H9 (cell line): ENCODE results near the gene FAM120A. TPM values are rescaled to one million over a fixed set of nuclear protein-coding genes. Genes with fewer than 3 reads are reported as not detected.

ENCODE experiments used
- DNase-seq: peaks from one replicate; pipeline ENCODE4 v3.0.0-alpha.2; 2017
- H2AFZ ChIP-seq: one replicate; pipeline ENCODE4 v1.6.1; 2013; ENCODE audit warnings: mild to moderate bottlenecking, low read length, control low read depth, moderate library complexity
- H2AK5ac ChIP-seq: 2 replicates; pipeline ENCODE4 v1.6.1; 2013; ENCODE audit warnings: low read length, control low read depth, mixed read lengths; ENCODE audit not compliant: insufficient read length
- H2BK120ac ChIP-seq: one replicate; pipeline ENCODE4 v1.6.1; 2013; ENCODE audit warnings: low read depth, mild to moderate bottlenecking, low read length, control low read depth, inconsistent platforms; ENCODE audit not compliant: poor library complexity, severe bottlenecking
- H2BK12ac ChIP-seq: 2 replicates; pipeline ENCODE4 v1.6.1; 2013; ENCODE audit warnings: low read length, control low read depth, mixed read lengths, low read depth; ENCODE audit not compliant: insufficient read length
- H2BK15ac ChIP-seq: 2 replicates; pipeline ENCODE4 v1.6.1; 2013; ENCODE audit warnings: low read depth, low read length, control low read depth
- H2BK20ac ChIP-seq: one replicate; pipeline ENCODE4 v1.6.1; 2013; ENCODE audit warnings: low read depth, mild to moderate bottlenecking, low read length, control low read depth, inconsistent platforms; ENCODE audit not compliant: poor library complexity, severe bottlenecking
- H2BK5ac ChIP-seq: 2 replicates; pipeline ENCODE4 v1.6.1; 2013; ENCODE audit warnings: low read length, control low read depth, mixed read lengths; ENCODE audit not compliant: insufficient read length
- H3K14ac ChIP-seq: 2 replicates; pipeline ENCODE4 v1.6.1; 2013; ENCODE audit warnings: low read length, control low read depth; ENCODE audit not compliant: insufficient read depth
- H3K18ac ChIP-seq: 2 replicates; pipeline ENCODE4 v1.6.1; 2013; ENCODE audit warnings: low read depth, mild to moderate bottlenecking, mixed read lengths, low read length, control low read depth; ENCODE audit not compliant: insufficient read length
- H3K23ac ChIP-seq: 2 replicates; pipeline ENCODE4 v1.6.1; 2013; ENCODE audit warnings: low read length, control low read depth, mixed read lengths, low read depth; ENCODE audit not compliant: insufficient read length
- H3K23me2 ChIP-seq: 2 replicates; pipeline ENCODE4 v1.6.1; 2013; ENCODE audit warnings: low read depth, mild to moderate bottlenecking, mixed read lengths, low read length, control low read depth; ENCODE audit not compliant: insufficient read length, poor library complexity, severe bottlenecking
- H3K27ac ChIP-seq: 2 replicates; pipeline ENCODE4 v1.5.1; 2013; ENCODE audit warnings: low read length, control low read depth, mixed read lengths, low read depth; ENCODE audit not compliant: insufficient read length
- H3K27me3 ChIP-seq: 2 replicates; pipeline ENCODE4 v1.6.1; 2013; ENCODE audit warnings: low read length, control low read depth, inconsistent platforms; ENCODE audit not compliant: insufficient read depth
- H3K4ac ChIP-seq: 2 replicates; pipeline ENCODE4 v1.6.1; 2013; ENCODE audit warnings: low read depth, mild to moderate bottlenecking, control low read depth, inconsistent platforms, low read length, moderate library complexity
- H3K4me1 ChIP-seq: 2 replicates; pipeline ENCODE4 v1.6.1; 2013; ENCODE audit warnings: low read length, control low read depth, inconsistent platforms; ENCODE audit not compliant: insufficient read depth
- H3K4me2 ChIP-seq: 2 replicates; pipeline ENCODE4 v1.6.1; 2013; ENCODE audit warnings: low read length, control low read depth, mixed read lengths; ENCODE audit not compliant: insufficient read length, insufficient read depth
- H3K56ac ChIP-seq: 2 replicates; pipeline ENCODE4 v1.6.1; 2013; ENCODE audit warnings: low read depth, mild to moderate bottlenecking, mixed read lengths, low read length, control low read depth; ENCODE audit not compliant: insufficient read length
- H3K79me1 ChIP-seq: 2 replicates; pipeline ENCODE4 v1.6.1; 2013; ENCODE audit warnings: low read depth, mild to moderate bottlenecking, moderate library complexity, low read length, control low read depth, inconsistent platforms; ENCODE audit not compliant: insufficient read depth, poor library complexity, severe bottlenecking
- H3K79me2 ChIP-seq: 2 replicates; pipeline ENCODE4 v1.6.1; 2013; ENCODE audit warnings: low read length, control low read depth, inconsistent platforms; ENCODE audit not compliant: insufficient read depth
- H3K9ac ChIP-seq: 2 replicates; pipeline ENCODE4 v1.6.1; 2013; ENCODE audit warnings: low read length, control low read depth, mixed read lengths; ENCODE audit not compliant: insufficient read length; ENCODE audit errors: extremely low read depth
- H3K9me3 ChIP-seq: one replicate; pipeline ENCODE4 v1.6.1; 2013; ENCODE audit warnings: low read depth, low read length, inconsistent platforms; ENCODE audit not compliant: control insufficient read depth
- H3T11ph ChIP-seq: one replicate; pipeline ENCODE4 v1.6.1; 2013; ENCODE audit warnings: mild to moderate bottlenecking, low read length, control low read depth, inconsistent platforms
- H4K20me1 ChIP-seq: one replicate; pipeline ENCODE4 v1.6.1; 2013; ENCODE audit not compliant: control insufficient read depth, insufficient read length, insufficient read depth
- H4K5ac ChIP-seq: 2 replicates; pipeline ENCODE4 v1.6.1; 2013; ENCODE audit warnings: low read depth, mild to moderate bottlenecking, mixed read lengths, low read length, control low read depth; ENCODE audit not compliant: insufficient read length
- H4K8ac ChIP-seq: replicated peaks from 2 replicates; pipeline ENCODE4 v1.6.1; 2013; ENCODE audit warnings: low read length, control low read depth, mixed read lengths, low read depth; ENCODE audit not compliant: insufficient read length
- H4K91ac ChIP-seq: 2 replicates; pipeline ENCODE4 v1.6.1; 2013; ENCODE audit warnings: low read depth, mild to moderate bottlenecking, moderate library complexity, mixed read lengths, low read length, control low read depth; ENCODE audit not compliant: insufficient read length
- H3K27ac Mint-ChIP-seq, 3 experiments: 2 replicates in 2 of 3; 3 replicates in 1 of 3; pipeline ENCODE4 v1.8.0; 2020 to 2021; ENCODE audit warnings: mixed read lengths in 3 of 3, mild to moderate bottlenecking in 1 of 3, moderate library complexity in 1 of 3
- H3K27me3 Mint-ChIP-seq: 2 replicates; pipeline ENCODE4 v1.8.0; 2021; ENCODE audit warnings: low read depth, mild to moderate bottlenecking, moderate library complexity, mixed read lengths
- H3K36me3 Mint-ChIP-seq, 3 experiments: 2 replicates in 2 of 3; 3 replicates in 1 of 3; pipeline ENCODE4 v1.8.0; 2020 to 2021; ENCODE audit warnings: low read depth in 3 of 3, mixed read lengths in 3 of 3; ENCODE audit not compliant: insufficient read depth in 1 of 3
- H3K4me1 Mint-ChIP-seq, 2 experiments: 2 replicates each; pipeline ENCODE4 v1.8.0; 2020; ENCODE audit warnings: mixed read lengths in 2 of 2
- H3K4me3 Mint-ChIP-seq, 2 experiments: 2 replicates in 1 of 2; 3 replicates in 1 of 2; pipeline ENCODE4 v1.8.0; 2020 to 2021; ENCODE audit warnings: mild to moderate bottlenecking in 2 of 2, mixed read lengths in 2 of 2, moderate library complexity in 1 of 2
- H3K9me3 Mint-ChIP-seq, 2 experiments: 2 replicates in 1 of 2; 3 replicates in 1 of 2; pipeline ENCODE4 v1.8.0; 2020; ENCODE audit warnings: mild to moderate bottlenecking in 2 of 2, mixed read lengths in 2 of 2, moderate library complexity in 1 of 2
- CTCF ChIP-seq: fragments of 200-600 bp; sonication (generic); conservative IDR thresholded peaks from 3 replicates; pipeline ENCODE4 v1.8.0; 2021; ENCODE audit warnings: antibody characterized with exemption, mild to moderate bottlenecking
- WGBS: extraction: QIAGEN DNeasy Blood & Tissue Kit; methylation state at CpG from one replicate; pipeline ENCODE4 v1.1.7; 2013; ENCODE audit warnings: missing lambda C conversion rate, low lambda C conversion rate, mixed read lengths; ENCODE audit not compliant: insufficient read length; ENCODE audit errors: extremely low coverage; 5-methylcytosine and 5-hydroxymethylcytosine counted together
- total RNA-seq: library from RNA; stranded (reverse); gene quantifications from 2 replicates; pipeline ENCODE4 v1.2.1, GENCODE V29; 2021

FAM120A gene
- total RNA-seq, 1 experiment from 2014 or later = 57.7 TPM

GRCh38 chr9:93522736-93523135 is 71.3 kb downstream of the FAM120A start:
- Histone ChIP-seq H4K8ac (no peak overlapping the region), H4K5ac (no peak overlapping the region), H3K4me2 (no peak overlapping the region), H2BK15ac (no peak overlapping the region), H3K4ac (no peak overlapping the region), H2AK5ac (no peak overlapping the region), H3K79me1 (peaks cover 9% of the 10 kb centered on the region), H2BK20ac (no peak overlapping the region), H3K27ac (no peak overlapping the region), H3K9ac (no peak overlapping the region), H3K79me2 (no peaks in the 10 kb centered on the region), H3K23me2 (no peaks in the 10 kb centered on the region), H4K91ac (no peak overlapping the region), H4K20me1 (no peaks in the 10 kb centered on the region), H2BK12ac (no peak overlapping the region), H2AFZ (no peak overlapping the region), H2BK120ac (no peak overlapping the region), H3K4me1 (no peaks in the 10 kb centered on the region), H3K27me3 (no peaks in the 10 kb centered on the region), H3T11ph (no peak overlapping the region), H3K23ac (no peak overlapping the region), H3K14ac (no peak overlapping the region), H3K56ac (no peak overlapping the region), H3K9me3 (no peaks in the 10 kb centered on the region), H3K18ac (no peak overlapping the region), H2BK5ac (no peak overlapping the region)
- no peak for DNase-seq
- TF ChIP-seq CTCF = no peak
- no peaks in the 10 kb centered on the region for H3K27me3 Mint-ChIP-seq
- no CpG with 5 or more reads among the region's 3 CpGs for WGBS
- no peak overlapping the region for H3K27ac Mint-ChIP-seq
- H3K9me3 Mint-ChIP-seq = no peaks in the 10 kb centered on the region
- peaks cover 7 to 8% of the 10 kb centered on the region in 2 experiments for H3K4me1 Mint-ChIP-seq
- H3K4me3 Mint-ChIP-seq = no peak overlapping the region
- peaks cover 15 to 58% (median 21%) of the 10 kb centered on the region in 3 experiments for H3K36me3 Mint-ChIP-seq
